Vagina (tissue), 2 donors: ENCODE measurements around the gene CCL28. TPM values are rescaled to one million over a fixed set of nuclear protein-coding genes. Genes with fewer than 3 reads are reported as not detected.
A peak's percentile ranks its signal among the peaks of the same experiment; 100 is the strongest.
"Not testable (repeated sequence)": the region's sequence is repeated elsewhere in the genome, so short reads cannot be mapped to it uniquely, and the experiment has no call there.

ENCODE experiments used
- DNase-seq, 2 donors: peaks; one replicate each; pipeline ENCODE4 v3.0.0-alpha.2; 2017; ENCODE audit errors: extremely low spot score in 2 of 2
- H3K27ac ChIP-seq: fragments of 200-600 bp; sonication (generic); one replicate; pipeline ENCODE4 v1.5.1; 2019
- H3K27me3 ChIP-seq: fragments of 200-600 bp; sonication (generic); one replicate; pipeline ENCODE4 v1.5.1; 2019
- H3K36me3 ChIP-seq, 2 donors: fragments of 200-600 bp; sonication (generic); one replicate each; pipeline ENCODE4 v1.5.1; 2017 to 2019
- H3K4me1 ChIP-seq: fragments of 200-600 bp; sonication (generic); one replicate; pipeline ENCODE4 v1.5.1; 2019
- H3K4me3 ChIP-seq, 2 donors: fragments of 200-600 bp; sonication (generic); 1 replicate in 1 of 2; 2 replicates in 1 of 2; pipeline ENCODE4 v1.5.1; 2016 to 2019
- H3K9me3 ChIP-seq: fragments of 200-600 bp; sonication (generic); one replicate; pipeline ENCODE4 v1.5.1; 2019
- CTCF ChIP-seq, 3 experiments: fragments of 450-650 bp in 2 of 3; fragments of 200-600 bp in 1 of 3; sonication (generic) in 1 of 3; IDR thresholded peaks; one replicate each; pipeline ENCODE4 v1.5.1; 2017 to 2019; ENCODE audit warnings: antibody characterized with exemption in 3 of 3, mild to moderate bottlenecking in 2 of 3, moderate library complexity in 2 of 3
- POLR2A ChIP-seq, 2 donors: fragments of 450-650 bp; IDR thresholded peaks; one replicate each; pipeline ENCODE4 v1.6.1; 2017; ENCODE audit warnings: antibody characterized with exemption in 2 of 2, mild to moderate bottlenecking in 2 of 2, moderate library complexity in 2 of 2
- POLR2AphosphoS5 ChIP-seq, 2 donors: sonication (generic); formaldehyde crosslinking; IDR thresholded peaks; one replicate each; pipeline ENCODE4 v1.9.0; 2017; ENCODE audit warnings: antibody characterized with exemption in 2 of 2, mild to moderate bottlenecking in 2 of 2, low read depth in 1 of 2; ENCODE audit not compliant: insufficient read depth in 1 of 2
- intact Hi-C: fragments of 100-400 bp; cut with DNase I; formaldehyde crosslinking; loops from one replicate; pipeline ENCODE4 v1.15.1; 2023
- total RNA-seq: library from RNA; depleted of rRNA; stranded (reverse); fragments of >200 nt; gene quantifications from one replicate; pipeline ENCODE4 v1.2.3, GENCODE V29; 2016

CCL28 gene
- total RNA-seq, 1 donor from 2014 or later, result 0.74 TPM

GRCh38 chr5:43367453-43367852, 44.7 kb downstream of the CCL28 start:
- H3K36me3 ChIP-seq, result no peaks in the 10 kb centered on the region
- DNase-seq, result no peak
- no peak overlapping the region for H3K27ac ChIP-seq
- no peaks in the 10 kb centered on the region for H3K9me3 ChIP-seq
- no peak overlapping the region for H3K4me3 ChIP-seq
- H3K27me3 ChIP-seq, result no peaks in the 10 kb centered on the region
- TF ChIP-seq CTCF (IDR thresholded peaks at IDR 0.05) (no peak), POLR2A (IDR thresholded peaks at IDR 0.05) (no peak), POLR2AphosphoS5 (IDR thresholded peaks at IDR 0.05; ENCODE audit: insufficient read depth in 1 of 2, low read depth in 1 of 2) (no peak)
- no peaks in the 10 kb centered on the region for H3K4me1 ChIP-seq
- intact Hi-C loops, result no loop called here

- intact Hi-C loops, H3K27me3 ChIP-seq, DNase-seq, H3K4me1 ChIP-seq, H3K9me3 ChIP-seq, H3K4me3 ChIP-seq, H3K36me3 ChIP-seq, H3K27ac ChIP-seq: not testable (repeated sequence)
Observed at GRCh38 chr5:43366680-43367246, 45.4 kb downstream of the CCL28 start.

- H3K27me3 ChIP-seq, H3K36me3 ChIP-seq, intact Hi-C loops, DNase-seq, H3K4me1 ChIP-seq, H3K4me3 ChIP-seq, H3K27ac ChIP-seq, H3K9me3 ChIP-seq: not testable (repeated sequence)
Observed at GRCh38 chr5:43365155-43365554, 47.0 kb downstream of the CCL28 start.

GRCh38 chr5:43363445-43364152, 48.6 kb downstream of the CCL28 start:
- H3K9me3 ChIP-seq, result no peaks in the 10 kb centered on the region

GRCh38 chr5:43362725-43363435, 49.3 kb downstream of the CCL28 start:
- Histone ChIP-seq H3K4me3 (no peak overlapping the region), H3K36me3 (no peaks in the 10 kb centered on the region), H3K4me1 (no peaks in the 10 kb centered on the region), H3K9me3 (no peaks in the 10 kb centered on the region), H3K27ac (no peak overlapping the region), H3K27me3 (no peaks in the 10 kb centered on the region)
- DNase-seq, result no peak
- intact Hi-C loops, result no loop called here
- TF ChIP-seq POLR2AphosphoS5 (IDR thresholded peaks at IDR 0.05; ENCODE audit: insufficient read depth in 1 of 2, low read depth in 1 of 2) (peak in 1 of 2 donors; percentile 73), POLR2A (IDR thresholded peaks at IDR 0.05) (no peak), CTCF (IDR thresholded peaks at IDR 0.05) (no peak)

More at GRCh38 chr5:43363445-43364152, 48.6 kb downstream of the CCL28 start:
- H3K4me3 ChIP-seq, result no peak overlapping the region
- H3K36me3 ChIP-seq, result no peaks in the 10 kb centered on the region
- DNase-seq, result no peak
- intact Hi-C loops, result no loop called here
- TF ChIP-seq POLR2AphosphoS5 (IDR thresholded peaks at IDR 0.05; ENCODE audit: insufficient read depth in 1 of 2, low read depth in 1 of 2), result no peak
- TF ChIP-seq POLR2A (IDR thresholded peaks at IDR 0.05), result no peak
- no peak for TF ChIP-seq CTCF (IDR thresholded peaks at IDR 0.05)
- H3K27me3 ChIP-seq, result no peaks in the 10 kb centered on the region
- H3K27ac ChIP-seq, result no peak overlapping the region
- H3K4me1 ChIP-seq, result no peaks in the 10 kb centered on the region

GRCh38 chr5:43358726-43359125, 53.5 kb downstream of the CCL28 start:
- no peak overlapping the region for H3K4me3 ChIP-seq
- H3K9me3 ChIP-seq, result no peaks in the 10 kb centered on the region
- TF ChIP-seq POLR2A (IDR thresholded peaks at IDR 0.05) (no peak), CTCF (IDR thresholded peaks at IDR 0.05) (no peak), POLR2AphosphoS5 (IDR thresholded peaks at IDR 0.05; ENCODE audit: insufficient read depth in 1 of 2, low read depth in 1 of 2) (no peak)
- DNase-seq, result no peak
- intact Hi-C loops, result no loop called here
- H3K36me3 ChIP-seq, result no peaks in the 10 kb centered on the region
- no peaks in the 10 kb centered on the region for H3K4me1 ChIP-seq
- H3K27me3 ChIP-seq, result no peaks in the 10 kb centered on the region
- no peak overlapping the region for H3K27ac ChIP-seq
